WTC11 (cell line): ENCODE measurements around the gene SLC6A18. TPM values are rescaled to one million over a fixed set of nuclear protein-coding genes. Genes with fewer than 3 reads are reported as not detected.

Source experiments
- ATAC-seq: fragments of 200-7000 bp; cut with Tn5 transposase; 2 replicates; pipeline ENCODE4 v1.10.0; 2021; ENCODE audit warnings: mild to moderate bottlenecking, moderate library complexity
- CTCF ChIA-PET: fragments of 300-600 bp; sonication (Branson Sonifier 250); formaldehyde crosslinking; loops from one replicate; lab custom pipeline; 2021; ENCODE audit warnings: antibody characterized with exemption; lab: Charles Lee
- POLR2A ChIA-PET: fragments of 350-600 bp; sonication (Branson Sonifier 250); formaldehyde crosslinking; loops from one replicate; lab custom pipeline; 2021; ENCODE audit warnings: antibody characterized with exemption; lab: Charles Lee
- DNase-seq: peaks from one replicate; pipeline ENCODE4 v3.0.0; 2021; ENCODE audit warnings: low spot score
- H3K27ac Mint-ChIP-seq: 2 replicates; pipeline ENCODE4 v1.8.0; 2021; ENCODE audit warnings: mixed read lengths
- H3K27me3 Mint-ChIP-seq: 2 replicates; pipeline ENCODE4 v1.8.0; 2021; ENCODE audit warnings: low read depth, mild to moderate bottlenecking, moderate library complexity, mixed read lengths
- H3K36me3 Mint-ChIP-seq: 2 replicates; pipeline ENCODE4 v1.8.0; 2021; ENCODE audit warnings: mixed read lengths
- H3K4me1 Mint-ChIP-seq: 2 replicates; pipeline ENCODE4 v1.8.0; 2022; ENCODE audit warnings: mixed read lengths
- H3K4me3 Mint-ChIP-seq: 2 replicates; pipeline ENCODE4 v1.8.0; 2021; ENCODE audit warnings: mild to moderate bottlenecking, moderate library complexity, mixed read lengths
- H3K9me3 Mint-ChIP-seq: 2 replicates; pipeline ENCODE4 v1.8.0; 2021; ENCODE audit warnings: mixed read lengths
- ARID4B ChIP-seq: sonication (generic); formaldehyde crosslinking; IDR thresholded peaks from 2 replicates; pipeline ENCODE4 v1.8.0; 2023; ENCODE audit warnings: missing genetic modification reagents, mild to moderate bottlenecking, borderline replicate concordance
- E2F4 ChIP-seq: sonication (generic); formaldehyde crosslinking; IDR thresholded peaks from 2 replicates; pipeline ENCODE4 v1.8.1; 2022; ENCODE audit warnings: low read depth, mild to moderate bottlenecking, moderate library complexity, missing genetic modification reagents, borderline replicate concordance
- GRHL2 ChIP-seq: fragments of 250-450 bp; sonication (Bioruptor Pico); IDR thresholded peaks from 2 replicates; pipeline ENCODE4 v1.8.0; 2022; ENCODE audit warnings: mild to moderate bottlenecking, moderate library complexity; ENCODE audit not compliant: insufficient replicate concordance, severe bottlenecking
- GTF2I ChIP-seq: fragments of 250-450 bp; sonication (Bioruptor Pico); conservative IDR thresholded peaks from 2 replicates; pipeline ENCODE4 v1.4.0; 2021; ENCODE audit warnings: mild to moderate bottlenecking
- IRF1 ChIP-seq: sonication (generic); formaldehyde crosslinking; IDR thresholded peaks from 2 replicates; pipeline ENCODE4 v1.8.0; 2023; ENCODE audit warnings: missing genetic modification reagents
- JAZF1 ChIP-seq: fragments of 250-450 bp; sonication (Bioruptor Pico); IDR thresholded peaks from 2 replicates; pipeline ENCODE4 v1.9.0; 2021; ENCODE audit warnings: moderate library complexity, mild to moderate bottlenecking, inconsistent platforms
- NFYB ChIP-seq: sonication (generic); formaldehyde crosslinking; conservative IDR thresholded peaks from 2 replicates; pipeline ENCODE4 v1.8.0; 2022; ENCODE audit warnings: low read depth, missing genetic modification reagents
- OVOL2 ChIP-seq: fragments of 250-450 bp; sonication (Bioruptor Pico); IDR thresholded peaks from 2 replicates; pipeline ENCODE4 v1.9.0; 2021; ENCODE audit warnings: mild to moderate bottlenecking, borderline replicate concordance
- PRRX2 ChIP-seq: fragments of 250-450 bp; sonication (Bioruptor Pico); IDR thresholded peaks from 2 replicates; pipeline ENCODE4 v1.8.0; 2021; ENCODE audit warnings: mild to moderate bottlenecking
- RORB ChIP-seq: fragments of 250-450 bp; sonication (Bioruptor Pico); IDR thresholded peaks from 2 replicates; pipeline ENCODE4 v1.9.0; 2021; ENCODE audit warnings: mild to moderate bottlenecking
- SOX15 ChIP-seq: fragments of 250-450 bp; sonication (Bioruptor Pico); IDR thresholded peaks from 2 replicates; pipeline ENCODE4 v1.9.0; 2021; ENCODE audit warnings: mild to moderate bottlenecking
- ZBTB21 ChIP-seq: sonication (generic); formaldehyde crosslinking; IDR thresholded peaks from 2 replicates; pipeline ENCODE4 v1.8.1; 2023; ENCODE audit warnings: mild to moderate bottlenecking, missing genetic modification reagents, borderline replicate concordance
- ZNF263 ChIP-seq: sonication (generic); formaldehyde crosslinking; IDR thresholded peaks from 2 replicates; pipeline ENCODE4 v1.8.1; 2022; ENCODE audit warnings: low read depth, mild to moderate bottlenecking, moderate library complexity, missing genetic modification reagents
- total RNA-seq: library from RNA; stranded (reverse); gene quantifications from 3 replicates; pipeline ENCODE4 v1.2.3, GENCODE V29; 2021
- TF ChIP-seq, protein P1 (sequence below): fragments of 250-450 bp; sonication (Bioruptor Pico); IDR thresholded peaks from 2 replicates; pipeline ENCODE4 v2.1.2; 2022; ENCODE audit warnings: mild to moderate bottlenecking, moderate library complexity
- TF ChIP-seq, protein P2 (sequence below): fragments of 250-450 bp; sonication (Bioruptor Pico); IDR thresholded peaks from 2 replicates; pipeline ENCODE4 v1.9.0; 2021; ENCODE audit warnings: mild to moderate bottlenecking
- TF ChIP-seq, protein P3 (sequence below): sonication (generic); formaldehyde crosslinking; IDR thresholded peaks from 2 replicates; pipeline ENCODE4 v1.8.0; 2022; ENCODE audit warnings: mild to moderate bottlenecking, missing genetic modification reagents

SLC6A18 gene
- total RNA-seq, 1 experiment from 2014 or later, result not detected

DNA sequence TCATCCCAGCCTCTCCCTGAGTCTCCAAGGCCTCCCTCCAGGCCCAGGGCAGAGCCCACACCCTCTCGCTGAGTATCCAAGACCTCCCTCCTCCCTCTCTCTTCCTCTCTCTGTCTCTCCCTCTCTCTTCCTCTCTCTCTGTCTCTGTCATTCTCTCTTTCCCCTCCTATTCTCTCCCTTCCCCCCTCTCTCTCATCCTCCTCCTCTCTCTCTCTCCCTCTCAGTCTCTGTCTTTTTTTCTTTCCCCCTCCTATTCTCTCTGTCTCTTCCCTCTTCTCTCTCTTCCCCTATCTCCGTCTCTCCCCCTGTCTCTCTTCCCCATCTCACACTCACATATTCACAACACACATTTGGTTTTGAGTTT is 15.7 kb upstream of the SLC6A18 start (continued):
- TF ChIP-seq GRHL2 (CRISPR knock-in tag), result no peak

DNA sequence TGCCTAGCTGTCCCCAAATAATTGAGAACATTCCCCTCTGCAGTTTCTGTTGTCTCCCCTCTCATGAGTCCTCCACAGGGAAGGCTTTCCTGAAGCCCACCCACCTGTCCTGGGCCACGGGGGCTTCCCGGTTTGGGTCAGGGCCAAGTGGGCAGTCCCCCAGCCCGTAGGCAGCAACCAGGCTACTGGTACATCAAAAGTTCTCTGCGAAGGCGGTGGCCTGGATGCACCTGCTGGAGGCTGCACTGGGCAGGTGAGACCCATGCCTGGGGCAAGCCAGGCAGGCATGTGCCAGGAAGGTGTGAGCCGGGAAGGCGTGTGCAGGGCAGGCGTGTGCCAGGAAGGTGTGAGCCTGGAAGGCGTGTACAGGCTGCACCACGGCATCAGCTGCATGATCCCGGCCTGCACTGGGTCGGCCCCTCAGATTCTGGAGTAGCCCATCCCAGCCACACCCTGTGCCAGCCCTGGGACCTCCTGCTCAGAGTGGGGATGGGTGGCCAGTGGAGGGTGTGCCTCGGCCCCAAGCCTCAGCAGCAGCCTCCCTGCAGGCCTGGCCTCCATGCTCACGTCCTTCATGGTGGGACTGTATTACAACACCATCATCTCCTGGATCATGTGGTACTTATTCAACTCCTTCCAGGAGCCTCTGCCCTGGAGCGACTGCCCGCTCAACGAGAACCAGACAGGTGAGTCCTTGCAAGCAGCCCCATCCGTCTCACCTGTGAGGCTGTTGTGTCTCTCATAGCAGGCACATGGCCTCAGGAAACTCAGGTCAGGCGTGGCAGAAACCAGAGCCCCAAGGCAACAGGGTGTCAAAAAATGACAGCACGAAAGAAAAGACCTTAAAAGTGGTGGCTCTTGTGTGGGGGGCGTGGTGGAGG is 15.0 kb upstream of the SLC6A18 start:
- TF ChIP-seq IRF1 (CRISPR knock-in tag), result no peak
- no peak for TF ChIP-seq NFYB (CRISPR knock-in tag)
- no peak for TF ChIP-seq ZNF263 (CRISPR knock-in tag)
- no peak for TF ChIP-seq GTF2I (CRISPR knock-in tag)
- no peak for TF ChIP-seq OVOL2 (CRISPR knock-in tag)
- TF ChIP-seq, protein P1, sequence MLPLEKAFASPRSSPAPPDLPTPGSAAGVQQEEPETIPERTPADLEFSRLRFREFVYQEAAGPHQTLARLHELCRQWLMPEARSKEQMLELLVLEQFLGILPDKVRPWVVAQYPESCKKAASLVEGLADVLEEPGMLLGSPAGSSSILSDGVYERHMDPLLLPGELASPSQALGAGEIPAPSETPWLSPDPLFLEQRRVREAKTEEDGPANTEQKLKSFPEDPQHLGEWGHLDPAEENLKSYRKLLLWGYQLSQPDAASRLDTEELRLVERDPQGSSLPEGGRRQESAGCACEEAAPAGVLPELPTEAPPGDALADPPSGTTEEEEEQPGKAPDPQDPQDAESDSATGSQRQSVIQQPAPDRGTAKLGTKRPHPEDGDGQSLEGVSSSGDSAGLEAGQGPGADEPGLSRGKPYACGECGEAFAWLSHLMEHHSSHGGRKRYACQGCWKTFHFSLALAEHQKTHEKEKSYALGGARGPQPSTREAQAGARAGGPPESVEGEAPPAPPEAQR (CRISPR knock-in tag), result no peak
- TF ChIP-seq RORB, result no peak
- TF ChIP-seq ZBTB21 (CRISPR knock-in tag), result no peak
- no peak for TF ChIP-seq PRRX2
- TF ChIP-seq SOX15 (CRISPR knock-in tag), result no peak
- TF ChIP-seq, protein P2, sequence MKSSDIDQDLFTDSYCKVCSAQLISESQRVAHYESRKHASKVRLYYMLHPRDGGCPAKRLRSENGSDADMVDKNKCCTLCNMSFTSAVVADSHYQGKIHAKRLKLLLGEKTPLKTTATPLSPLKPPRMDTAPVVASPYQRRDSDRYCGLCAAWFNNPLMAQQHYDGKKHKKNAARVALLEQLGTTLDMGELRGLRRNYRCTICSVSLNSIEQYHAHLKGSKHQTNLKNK (CRISPR knock-in tag), result no peak
- no peak for TF ChIP-seq ARID4B (CRISPR knock-in tag)
- TF ChIP-seq, protein P3, sequence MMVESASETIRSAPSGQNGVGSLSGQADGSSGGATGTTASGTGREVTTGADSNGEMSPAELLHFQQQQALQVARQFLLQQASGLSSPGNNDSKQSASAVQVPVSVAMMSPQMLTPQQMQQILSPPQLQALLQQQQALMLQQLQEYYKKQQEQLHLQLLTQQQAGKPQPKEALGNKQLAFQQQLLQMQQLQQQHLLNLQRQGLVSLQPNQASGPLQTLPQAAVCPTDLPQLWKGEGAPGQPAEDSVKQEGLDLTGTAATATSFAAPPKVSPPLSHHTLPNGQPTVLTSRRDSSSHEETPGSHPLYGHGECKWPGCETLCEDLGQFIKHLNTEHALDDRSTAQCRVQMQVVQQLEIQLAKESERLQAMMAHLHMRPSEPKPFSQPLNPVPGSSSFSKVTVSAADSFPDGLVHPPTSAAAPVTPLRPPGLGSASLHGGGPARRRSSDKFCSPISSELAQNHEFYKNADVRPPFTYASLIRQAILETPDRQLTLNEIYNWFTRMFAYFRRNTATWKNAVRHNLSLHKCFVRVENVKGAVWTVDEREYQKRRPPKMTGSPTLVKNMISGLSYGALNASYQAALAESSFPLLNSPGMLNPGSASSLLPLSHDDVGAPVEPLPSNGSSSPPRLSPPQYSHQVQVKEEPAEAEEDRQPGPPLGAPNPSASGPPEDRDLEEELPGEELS (CRISPR knock-in tag), result no peak
- TF ChIP-seq E2F4 (CRISPR knock-in tag), result no peak
- TF ChIP-seq JAZF1 (CRISPR knock-in tag), result no peak
- Mint-ChIP-seq H3K4me1 (peaks cover 2% of the 10 kb centered on the region; the same call in 1 of the 2 replicates), H3K27me3 (no peaks in the 10 kb centered on the region; the same call in 1 of the 2 replicates), H3K4me3 (no peak overlapping the region), H3K36me3 (no peaks in the 10 kb centered on the region), H3K27ac (no peak overlapping the region), H3K9me3 (no peaks in the 10 kb centered on the region)
- ChIA-PET CTCF (no interaction called here), POLR2A (no interaction called here)
- DNase-seq (no peak), ATAC-seq (no peak)
